Measurements from ENCODE around the gene SMIM45.

Gene SMIM45

DNA sequence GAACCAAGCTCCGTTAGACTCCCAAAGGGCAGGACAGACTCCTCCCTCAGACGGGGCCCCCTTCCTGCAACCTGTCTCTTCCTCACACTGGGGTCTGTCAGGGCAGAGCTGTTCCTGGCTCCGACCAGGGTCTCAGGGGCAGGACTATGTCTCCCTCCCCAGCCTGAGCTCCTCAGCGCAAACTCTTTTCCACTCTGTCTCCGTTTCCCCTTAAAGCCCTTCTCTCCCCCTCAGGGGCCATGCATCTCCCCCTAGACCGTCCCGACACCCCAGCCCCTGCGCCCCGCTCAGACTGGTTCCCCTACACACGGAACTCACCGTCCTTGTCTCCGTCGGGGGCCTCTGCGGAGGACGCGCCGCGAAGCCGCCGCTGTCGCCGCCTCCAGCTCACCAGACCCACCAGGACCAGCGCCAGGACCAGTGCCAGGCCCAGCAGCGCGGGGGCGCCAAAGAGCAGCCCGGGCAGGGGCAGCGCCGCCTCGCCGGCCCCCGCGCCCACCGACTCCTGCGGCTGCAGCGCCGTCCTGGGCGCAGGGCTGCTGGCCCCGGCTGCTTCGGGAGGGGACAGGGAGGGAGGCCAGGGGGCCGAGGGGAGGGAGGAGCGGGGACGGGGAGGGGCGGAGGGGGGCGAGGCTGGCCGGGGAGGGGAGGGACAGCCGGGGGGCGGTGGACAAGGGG is 26.0 kb upstream of the SMIM45 start (continued):
- TF ChIP-seq, protein P1, sequence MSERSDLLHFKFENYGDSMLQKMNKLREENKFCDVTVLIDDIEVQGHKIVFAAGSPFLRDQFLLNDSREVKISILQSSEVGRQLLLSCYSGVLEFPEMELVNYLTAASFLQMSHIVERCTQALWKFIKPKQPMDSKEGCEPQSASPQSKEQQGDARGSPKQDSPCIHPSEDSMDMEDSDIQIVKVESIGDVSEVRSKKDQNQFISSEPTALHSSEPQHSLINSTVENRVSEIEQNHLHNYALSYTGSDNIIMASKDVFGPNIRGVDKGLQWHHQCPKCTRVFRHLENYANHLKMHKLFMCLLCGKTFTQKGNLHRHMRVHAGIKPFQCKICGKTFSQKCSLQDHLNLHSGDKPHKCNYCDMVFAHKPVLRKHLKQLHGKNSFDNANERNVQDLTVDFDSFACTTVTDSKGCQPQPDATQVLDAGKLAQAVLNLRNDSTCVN (tag by site-specific recombination; optimal IDR thresholded peaks at IDR 0.05), result peak; percentile 38
- TF ChIP-seq ZNF596 (tag by site-specific recombination; IDR thresholded peaks at IDR 0.05) (no peak), ZNF175 (tag by site-specific recombination; IDR thresholded peaks at IDR 0.05) (no peak), ZNF366 (tag by site-specific recombination; conservative IDR thresholded peaks at IDR 0.05) (no peak), ZIC2 (tag by site-specific recombination; IDR thresholded peaks at IDR 0.05) (0 out of 2 replicates have a peak, but pooled peaks have one; percentile 9), ZNF473 (tag by site-specific recombination; IDR thresholded peaks at IDR 0.05) (no peak), ZFHX2 (tag by site-specific recombination; conservative IDR thresholded peaks at IDR 0.05) (peak; percentile 71), GLIS2 (tag by site-specific recombination; IDR thresholded peaks at IDR 0.05) (0 out of 2 replicates have a peak, but pooled peaks have one; percentile 43), ZNF777 (tag by site-specific recombination; IDR thresholded peaks at IDR 0.05; ENCODE audit: borderline replicate concordance) (peak; percentile 43; the same call in 1 of the 2 replicates), ZEB2 (tag by site-specific recombination; IDR thresholded peaks at IDR 0.05) (0 out of 2 replicates have a peak, but pooled peaks have one; percentile 23), ZSCAN30 (tag by site-specific recombination; IDR thresholded peaks at IDR 0.05) (peak; percentile 67), ZNF132 (tag by site-specific recombination; IDR thresholded peaks at IDR 0.05; ENCODE audit: borderline replicate concordance) (no peak), PRDM1 (tag by site-specific recombination; IDR thresholded peaks at IDR 0.05) (no peak), ZNF121 (tag by site-specific recombination; IDR thresholded peaks at IDR 0.05) (no peak), ZNF23 (tag by site-specific recombination; IDR thresholded peaks at IDR 0.05; ENCODE audit: borderline replicate concordance) (no peak), MEIS1 (CRISPR knock-in tag; IDR thresholded peaks at IDR 0.05; ENCODE audit: borderline replicate concordance) (no peak), ZBTB48 (tag by site-specific recombination; IDR thresholded peaks at IDR 0.05) (no peak; the same call in 1 of the 2 replicates), GLIS1 (tag by site-specific recombination; IDR thresholded peaks at IDR 0.05) (0 out of 2 replicates have a peak, but pooled peaks have one; percentile 17), EGR2 (tag by site-specific recombination; IDR thresholded peaks at IDR 0.05; ENCODE audit: low read depth) (peak; percentile 38; the same call in 1 of the 2 replicates), ZNF114 (tag by site-specific recombination; IDR thresholded peaks at IDR 0.05) (no peak), ZFP69B (tag by site-specific recombination; IDR thresholded peaks at IDR 0.05) (no peak), KLF10 (tag by site-specific recombination; IDR thresholded peaks at IDR 0.05) (no peak)
- TF ChIP-seq, protein P2, sequence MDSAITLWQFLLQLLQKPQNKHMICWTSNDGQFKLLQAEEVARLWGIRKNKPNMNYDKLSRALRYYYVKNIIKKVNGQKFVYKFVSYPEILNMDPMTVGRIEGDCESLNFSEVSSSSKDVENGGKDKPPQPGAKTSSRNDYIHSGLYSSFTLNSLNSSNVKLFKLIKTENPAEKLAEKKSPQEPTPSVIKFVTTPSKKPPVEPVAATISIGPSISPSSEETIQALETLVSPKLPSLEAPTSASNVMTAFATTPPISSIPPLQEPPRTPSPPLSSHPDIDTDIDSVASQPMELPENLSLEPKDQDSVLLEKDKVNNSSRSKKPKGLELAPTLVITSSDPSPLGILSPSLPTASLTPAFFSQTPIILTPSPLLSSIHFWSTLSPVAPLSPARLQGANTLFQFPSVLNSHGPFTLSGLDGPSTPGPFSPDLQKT (IDR thresholded peaks at IDR 0.05; ENCODE audit: borderline replicate concordance, low read depth, low read length), result no peak
- TF ChIP-seq, protein P3, sequence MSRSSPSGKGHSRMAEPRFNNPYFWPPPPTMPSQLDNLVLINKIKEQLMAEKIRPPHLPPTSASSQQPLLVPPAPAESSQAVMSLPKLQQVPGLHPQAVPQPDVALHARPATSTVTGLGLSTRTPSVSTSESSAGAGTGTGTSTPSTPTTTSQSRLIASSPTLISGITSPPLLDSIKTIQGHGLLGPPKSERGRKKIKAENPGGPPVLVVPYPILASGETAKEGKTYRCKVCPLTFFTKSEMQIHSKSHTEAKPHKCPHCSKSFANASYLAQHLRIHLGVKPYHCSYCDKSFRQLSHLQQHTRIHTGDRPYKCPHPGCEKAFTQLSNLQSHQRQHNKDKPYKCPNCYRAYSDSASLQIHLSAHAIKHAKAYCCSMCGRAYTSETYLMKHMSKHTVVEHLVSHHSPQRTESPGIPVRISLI (tag by site-specific recombination; IDR thresholded peaks at IDR 0.05), result no peak
- TF ChIP-seq, protein P4, sequence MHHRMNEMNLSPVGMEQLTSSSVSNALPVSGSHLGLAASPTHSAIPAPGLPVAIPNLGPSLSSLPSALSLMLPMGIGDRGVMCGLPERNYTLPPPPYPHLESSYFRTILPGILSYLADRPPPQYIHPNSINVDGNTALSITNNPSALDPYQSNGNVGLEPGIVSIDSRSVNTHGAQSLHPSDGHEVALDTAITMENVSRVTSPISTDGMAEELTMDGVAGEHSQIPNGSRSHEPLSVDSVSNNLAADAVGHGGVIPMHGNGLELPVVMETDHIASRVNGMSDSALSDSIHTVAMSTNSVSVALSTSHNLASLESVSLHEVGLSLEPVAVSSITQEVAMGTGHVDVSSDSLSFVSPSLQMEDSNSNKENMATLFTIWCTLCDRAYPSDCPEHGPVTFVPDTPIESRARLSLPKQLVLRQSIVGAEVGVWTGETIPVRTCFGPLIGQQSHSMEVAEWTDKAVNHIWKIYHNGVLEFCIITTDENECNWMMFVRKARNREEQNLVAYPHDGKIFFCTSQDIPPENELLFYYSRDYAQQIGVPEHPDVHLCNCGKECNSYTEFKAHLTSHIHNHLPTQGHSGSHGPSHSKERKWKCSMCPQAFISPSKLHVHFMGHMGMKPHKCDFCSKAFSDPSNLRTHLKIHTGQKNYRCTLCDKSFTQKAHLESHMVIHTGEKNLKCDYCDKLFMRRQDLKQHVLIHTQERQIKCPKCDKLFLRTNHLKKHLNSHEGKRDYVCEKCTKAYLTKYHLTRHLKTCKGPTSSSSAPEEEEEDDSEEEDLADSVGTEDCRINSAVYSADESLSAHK (tag by site-specific recombination; IDR thresholded peaks at IDR 0.05), result no peak
- TF ChIP-seq, protein P5, sequence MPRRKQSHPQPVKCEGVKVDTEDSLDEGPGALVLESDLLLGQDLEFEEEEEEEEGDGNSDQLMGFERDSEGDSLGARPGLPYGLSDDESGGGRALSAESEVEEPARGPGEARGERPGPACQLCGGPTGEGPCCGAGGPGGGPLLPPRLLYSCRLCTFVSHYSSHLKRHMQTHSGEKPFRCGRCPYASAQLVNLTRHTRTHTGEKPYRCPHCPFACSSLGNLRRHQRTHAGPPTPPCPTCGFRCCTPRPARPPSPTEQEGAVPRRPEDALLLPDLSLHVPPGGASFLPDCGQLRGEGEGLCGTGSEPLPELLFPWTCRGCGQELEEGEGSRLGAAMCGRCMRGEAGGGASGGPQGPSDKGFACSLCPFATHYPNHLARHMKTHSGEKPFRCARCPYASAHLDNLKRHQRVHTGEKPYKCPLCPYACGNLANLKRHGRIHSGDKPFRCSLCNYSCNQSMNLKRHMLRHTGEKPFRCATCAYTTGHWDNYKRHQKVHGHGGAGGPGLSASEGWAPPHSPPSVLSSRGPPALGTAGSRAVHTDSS (tag by site-specific recombination; IDR thresholded peaks at IDR 0.05), result no peak
- TF ChIP-seq, protein P6, sequence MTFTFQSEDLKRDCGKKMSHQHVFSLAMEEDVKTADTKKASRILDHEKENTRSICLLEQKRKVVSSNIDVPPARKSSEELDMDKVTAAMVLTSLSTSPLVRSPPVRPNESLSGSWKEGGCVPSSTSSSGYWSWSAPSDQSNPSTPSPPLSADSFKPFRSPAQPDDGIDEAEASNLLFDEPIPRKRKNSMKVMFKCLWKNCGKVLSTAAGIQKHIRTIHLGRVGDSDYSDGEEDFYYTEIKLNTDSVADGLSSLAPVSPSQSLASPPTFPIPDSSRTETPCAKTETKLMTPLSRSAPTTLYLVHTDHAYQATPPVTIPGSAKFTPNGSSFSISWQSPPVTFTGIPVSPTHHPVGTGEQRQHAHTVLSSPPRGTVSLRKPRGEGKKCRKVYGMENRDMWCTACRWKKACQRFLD (tag by site-specific recombination; IDR thresholded peaks at IDR 0.05), result no peak
- TF ChIP-seq, protein P7, sequence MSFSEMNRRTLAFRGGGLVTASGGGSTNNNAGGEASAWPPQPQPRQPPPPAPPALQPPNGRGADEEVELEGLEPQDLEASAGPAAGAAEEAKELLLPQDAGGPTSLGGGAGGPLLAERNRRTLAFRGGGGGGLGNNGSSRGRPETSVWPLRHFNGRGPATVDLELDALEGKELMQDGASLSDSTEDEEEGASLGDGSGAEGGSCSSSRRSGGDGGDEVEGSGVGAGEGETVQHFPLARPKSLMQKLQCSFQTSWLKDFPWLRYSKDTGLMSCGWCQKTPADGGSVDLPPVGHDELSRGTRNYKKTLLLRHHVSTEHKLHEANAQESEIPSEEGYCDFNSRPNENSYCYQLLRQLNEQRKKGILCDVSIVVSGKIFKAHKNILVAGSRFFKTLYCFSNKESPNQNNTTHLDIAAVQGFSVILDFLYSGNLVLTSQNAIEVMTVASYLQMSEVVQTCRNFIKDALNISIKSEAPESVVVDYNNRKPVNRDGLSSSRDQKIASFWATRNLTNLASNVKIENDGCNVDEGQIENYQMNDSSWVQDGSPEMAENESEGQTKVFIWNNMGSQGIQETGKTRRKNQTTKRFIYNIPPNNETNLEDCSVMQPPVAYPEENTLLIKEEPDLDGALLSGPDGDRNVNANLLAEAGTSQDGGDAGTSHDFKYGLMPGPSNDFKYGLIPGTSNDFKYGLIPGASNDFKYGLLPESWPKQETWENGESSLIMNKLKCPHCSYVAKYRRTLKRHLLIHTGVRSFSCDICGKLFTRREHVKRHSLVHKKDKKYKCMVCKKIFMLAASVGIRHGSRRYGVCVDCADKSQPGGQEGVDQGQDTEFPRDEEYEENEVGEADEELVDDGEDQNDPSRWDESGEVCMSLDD (tag by site-specific recombination; IDR thresholded peaks at IDR 0.05), result 0 out of 2 replicates have a peak, but pooled peaks have one; percentile 32
